Measurements from ENCODE around the gene CACNG1. TPM values are rescaled to one million over a fixed set of nuclear protein-coding genes. Genes with fewer than 3 reads are reported as not detected.

CACNG1 gene
- total RNA-seq, 1 experiment from 2014 or later = not detected

DNA sequence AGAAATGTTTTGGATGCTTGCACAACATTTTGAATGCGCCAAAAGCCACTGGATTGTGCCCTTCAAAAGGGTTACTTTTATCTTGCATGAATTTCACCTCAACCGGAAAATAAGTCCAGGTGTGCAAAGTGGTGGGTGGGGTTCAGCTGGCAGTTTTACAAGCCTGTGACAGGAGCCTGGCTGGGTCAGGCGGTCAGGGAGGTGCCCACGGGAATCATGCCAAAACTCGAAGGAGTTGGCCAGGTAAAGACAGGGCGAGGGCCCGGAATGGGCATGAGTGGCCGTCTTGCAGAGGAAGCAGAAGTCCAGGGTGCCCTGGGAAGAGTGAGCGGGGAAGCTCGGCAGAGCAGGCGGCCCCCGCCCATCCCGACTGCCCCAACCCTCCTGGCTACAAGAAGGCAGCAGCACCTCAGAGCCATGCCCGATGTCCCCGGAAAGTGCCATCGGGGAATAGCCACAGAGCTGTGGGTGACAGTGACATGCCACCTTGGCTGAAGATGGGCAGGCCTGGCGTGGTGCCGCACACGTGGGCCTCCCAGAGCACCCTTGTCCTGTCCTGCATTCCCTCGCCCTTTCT is 19.1 kb upstream of the CACNG1 start:
- DNase-seq = peak; percentile 23
- Mint-ChIP-seq H3K4me3 (ENCODE audit: low read depth, unreplicated experiment) (no peak overlapping the region), H3K36me3 (ENCODE audit: insufficient read depth, unreplicated experiment) (no peaks in the 10 kb centered on the region), H3K4me1 (ENCODE audit: low read depth, unreplicated experiment) (no peaks in the 10 kb centered on the region), H3K27me3 (ENCODE audit: unreplicated experiment) (no peaks in the 10 kb centered on the region), H3K9me3 (ENCODE audit: low read depth, unreplicated experiment) (no peaks in the 10 kb centered on the region), H3K27ac (ENCODE audit: unreplicated experiment) (no peak overlapping the region)
- no TSS peak for BruUV-seq (replicated peaks)
- TF ChIP-seq, protein P1, sequence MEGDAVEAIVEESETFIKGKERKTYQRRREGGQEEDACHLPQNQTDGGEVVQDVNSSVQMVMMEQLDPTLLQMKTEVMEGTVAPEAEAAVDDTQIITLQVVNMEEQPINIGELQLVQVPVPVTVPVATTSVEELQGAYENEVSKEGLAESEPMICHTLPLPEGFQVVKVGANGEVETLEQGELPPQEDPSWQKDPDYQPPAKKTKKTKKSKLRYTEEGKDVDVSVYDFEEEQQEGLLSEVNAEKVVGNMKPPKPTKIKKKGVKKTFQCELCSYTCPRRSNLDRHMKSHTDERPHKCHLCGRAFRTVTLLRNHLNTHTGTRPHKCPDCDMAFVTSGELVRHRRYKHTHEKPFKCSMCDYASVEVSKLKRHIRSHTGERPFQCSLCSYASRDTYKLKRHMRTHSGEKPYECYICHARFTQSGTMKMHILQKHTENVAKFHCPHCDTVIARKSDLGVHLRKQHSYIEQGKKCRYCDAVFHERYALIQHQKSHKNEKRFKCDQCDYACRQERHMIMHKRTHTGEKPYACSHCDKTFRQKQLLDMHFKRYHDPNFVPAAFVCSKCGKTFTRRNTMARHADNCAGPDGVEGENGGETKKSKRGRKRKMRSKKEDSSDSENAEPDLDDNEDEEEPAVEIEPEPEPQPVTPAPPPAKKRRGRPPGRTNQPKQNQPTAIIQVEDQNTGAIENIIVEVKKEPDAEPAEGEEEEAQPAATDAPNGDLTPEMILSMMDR (IDR thresholded peaks at IDR 0.05; ENCODE audit: unreplicated experiment) = no peak
- intact Hi-C loops (cut with micrococcal nuclease; ENCODE audit: unreplicated experiment) = no loop called here
- CTCF ChIA-PET = no interaction called here

DNA sequence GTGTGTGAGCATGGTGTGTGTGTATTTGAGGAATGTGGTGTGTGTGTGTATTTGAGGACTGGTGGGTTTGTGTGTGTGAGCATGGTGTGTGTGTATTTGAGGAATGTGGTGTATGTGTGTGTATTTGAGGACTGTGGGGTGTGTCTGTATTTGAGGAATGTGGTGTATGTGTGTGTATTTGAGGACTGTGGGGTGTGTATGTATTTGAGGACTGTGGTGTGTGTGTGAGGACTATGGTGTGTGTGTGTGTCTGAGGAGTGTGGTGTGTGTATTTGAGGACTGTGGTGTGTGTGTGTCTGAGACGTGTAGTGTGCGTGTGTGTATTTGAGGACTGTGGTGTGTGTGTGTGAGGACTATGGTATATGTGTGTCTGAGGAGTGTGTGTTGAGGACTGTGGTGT is 18.0 kb upstream of the CACNG1 start:
- no TSS peak for BruUV-seq (replicated peaks)
- no peak for DNase-seq
- Mint-ChIP-seq H3K27me3 (ENCODE audit: unreplicated experiment) (no peaks in the 10 kb centered on the region), H3K4me3 (ENCODE audit: low read depth, unreplicated experiment) (no peak overlapping the region), H3K36me3 (ENCODE audit: insufficient read depth, unreplicated experiment) (no peaks in the 10 kb centered on the region), H3K9me3 (ENCODE audit: low read depth, unreplicated experiment) (no peaks in the 10 kb centered on the region), H3K27ac (ENCODE audit: unreplicated experiment) (no peak overlapping the region), H3K4me1 (ENCODE audit: low read depth, unreplicated experiment) (no peaks in the 10 kb centered on the region)
- TF ChIP-seq, protein P1 (IDR thresholded peaks at IDR 0.05; ENCODE audit: unreplicated experiment) = no peak
- CTCF ChIA-PET = no interaction called here
- intact Hi-C loops (cut with micrococcal nuclease; ENCODE audit: unreplicated experiment) = no loop called here

DNA sequence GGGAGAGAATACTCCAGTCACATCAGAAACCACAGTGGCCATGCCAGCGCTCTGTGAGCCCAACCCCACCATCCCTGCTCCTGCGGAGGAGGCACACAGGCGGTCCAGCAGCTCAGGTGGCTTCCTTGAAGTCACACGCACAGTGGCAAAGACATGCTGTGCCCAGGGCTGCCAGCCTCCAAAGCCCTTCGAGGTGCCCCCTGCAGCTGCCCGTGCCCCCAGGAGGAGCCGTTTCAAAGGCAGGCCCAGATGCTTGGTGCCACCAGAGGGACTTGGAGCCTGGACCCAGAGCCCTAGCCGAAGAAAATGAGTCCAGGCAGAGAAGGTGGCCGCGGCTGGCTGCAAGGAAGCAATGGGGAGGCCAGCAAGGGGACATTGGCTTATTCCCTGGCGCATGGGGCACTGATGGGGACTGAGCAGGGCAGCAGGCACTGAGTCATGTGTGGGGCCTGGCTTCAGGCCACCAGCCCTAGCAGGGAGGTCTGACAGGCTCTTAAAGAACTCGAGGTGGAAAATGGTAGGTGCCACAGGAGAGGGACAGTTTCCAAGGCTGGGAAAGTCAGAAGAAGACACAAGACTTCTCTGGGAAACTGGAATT is 17.2 kb upstream of the CACNG1 start:
- Mint-ChIP-seq H3K36me3 (ENCODE audit: insufficient read depth, unreplicated experiment) (no peaks in the 10 kb centered on the region), H3K27me3 (ENCODE audit: unreplicated experiment) (no peaks in the 10 kb centered on the region)

DNA sequence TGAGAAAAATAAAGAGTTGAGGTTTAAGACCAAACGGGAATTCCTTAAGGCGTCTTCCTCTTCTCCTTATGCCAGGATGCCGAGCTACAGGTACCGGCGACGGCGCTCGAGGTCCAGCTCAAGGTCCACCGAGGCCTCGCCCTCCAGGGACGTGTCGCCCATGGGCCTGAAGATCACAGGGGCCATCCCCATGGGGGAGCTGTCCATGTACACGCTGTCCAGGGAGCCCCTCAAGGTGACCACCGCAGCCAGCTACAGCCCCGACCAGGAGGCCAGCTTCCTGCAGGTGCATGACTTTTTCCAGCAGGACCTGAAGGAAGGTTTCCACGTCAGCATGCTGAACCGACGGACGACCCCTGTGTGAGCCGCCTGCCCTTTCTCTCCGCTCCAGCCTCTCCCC is 13.7 kb upstream of the CACNG1 start:
- BruUV-seq (replicated peaks) = no TSS peak
- no peak for DNase-seq
- TF ChIP-seq, protein P1 (IDR thresholded peaks at IDR 0.05; ENCODE audit: unreplicated experiment) = no peak
- Mint-ChIP-seq H3K9me3 (ENCODE audit: low read depth, unreplicated experiment) (peaks cover 4% of the 10 kb centered on the region), H3K27me3 (ENCODE audit: unreplicated experiment) (peaks cover 20% of the 10 kb centered on the region), H3K4me3 (ENCODE audit: low read depth, unreplicated experiment) (no peak overlapping the region), H3K27ac (ENCODE audit: unreplicated experiment) (no peak overlapping the region), H3K4me1 (ENCODE audit: low read depth, unreplicated experiment) (no peaks in the 10 kb centered on the region), H3K36me3 (ENCODE audit: insufficient read depth, unreplicated experiment) (no peaks in the 10 kb centered on the region)
- intact Hi-C loops (cut with micrococcal nuclease; ENCODE audit: unreplicated experiment) = no loop called here
- CTCF ChIA-PET = interaction anchor here (0.6 kb wide), 1 partner anchor 9 kb away, joined by 4 read pairs; no protein-coding TSS in a partner anchor

More for the DNA sequence above, 17.2 kb upstream of the CACNG1 start:
- peak; percentile 34 for DNase-seq
- no peaks in the 10 kb centered on the region for H3K9me3 Mint-ChIP-seq (ENCODE audit: low read depth, unreplicated experiment)
- no peak overlapping the region for H3K4me3 Mint-ChIP-seq (ENCODE audit: low read depth, unreplicated experiment)
- H3K4me1 Mint-ChIP-seq (ENCODE audit: low read depth, unreplicated experiment) = no peaks in the 10 kb centered on the region
- TF ChIP-seq, protein P1 (IDR thresholded peaks at IDR 0.05; ENCODE audit: unreplicated experiment) = no peak
- CTCF ChIA-PET = no interaction called here
- H3K27ac Mint-ChIP-seq (ENCODE audit: unreplicated experiment) = no peak overlapping the region
- intact Hi-C loops (cut with micrococcal nuclease; ENCODE audit: unreplicated experiment) = no loop called here
- no TSS peak for BruUV-seq (replicated peaks)
